IMR-90 (cell line): ENCODE measurements around the gene CPNE6.

Source experiments
- CEBPB ChIP-seq: IDR thresholded peaks from 2 replicates; pipeline ENCODE4 v1.6.1; 2012; ENCODE audit warnings: low read depth, low read length, improper control_type of control experiment
- FOS ChIP-seq: fragments of 150-350 bp; IDR thresholded peaks from 2 replicates; pipeline ENCODE4 v1.6.1; 2016; ENCODE audit warnings: low read depth, low read length
- TF ChIP-seq, protein P1 (sequence below): fragments of 150-350 bp; IDR thresholded peaks from 2 replicates; pipeline ENCODE4 v1.6.1; 2016; ENCODE audit warnings: low read depth, mild to moderate bottlenecking, low read length, moderate library complexity, borderline replicate concordance

DNA sequence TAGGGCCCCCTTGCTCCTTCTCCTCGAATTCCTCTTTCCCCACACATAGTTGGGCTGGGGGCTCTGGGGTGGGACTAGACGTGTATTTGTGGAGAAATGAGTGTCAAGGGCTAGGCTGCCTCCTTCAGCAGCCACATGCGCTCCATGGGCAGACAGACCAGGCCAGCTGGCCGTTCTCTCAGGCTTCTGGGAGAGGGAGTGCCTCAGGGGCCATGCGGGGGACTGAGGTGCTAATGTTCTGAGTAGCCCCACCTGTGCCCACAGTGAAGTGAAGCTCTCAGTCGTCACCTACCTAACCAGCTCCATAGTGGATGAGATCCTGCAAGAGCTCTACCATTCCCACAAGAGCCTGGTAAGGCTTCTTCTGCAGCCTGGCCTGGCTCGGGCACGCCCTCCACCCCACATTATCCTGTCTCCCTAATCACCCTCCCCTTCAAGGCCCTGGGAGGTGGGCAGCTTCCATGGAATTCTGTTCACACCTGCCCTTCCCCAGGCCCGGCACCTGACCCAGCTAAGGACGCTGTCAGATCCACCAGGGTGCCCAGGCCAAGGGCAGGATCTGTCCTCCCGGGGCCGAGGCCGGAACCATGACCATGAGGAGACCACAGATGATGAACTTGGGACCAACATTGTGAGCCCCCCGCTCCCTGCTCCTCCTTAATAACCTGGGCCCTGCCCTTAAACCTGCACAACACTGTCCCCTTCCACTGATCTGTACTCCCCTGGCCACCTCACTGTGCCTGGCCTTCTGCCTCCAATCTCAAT, 9.0 kb upstream of the CPNE6 start:
- no peak for TF ChIP-seq CEBPB
- TF ChIP-seq FOS = no peak
- TF ChIP-seq, protein P1, sequence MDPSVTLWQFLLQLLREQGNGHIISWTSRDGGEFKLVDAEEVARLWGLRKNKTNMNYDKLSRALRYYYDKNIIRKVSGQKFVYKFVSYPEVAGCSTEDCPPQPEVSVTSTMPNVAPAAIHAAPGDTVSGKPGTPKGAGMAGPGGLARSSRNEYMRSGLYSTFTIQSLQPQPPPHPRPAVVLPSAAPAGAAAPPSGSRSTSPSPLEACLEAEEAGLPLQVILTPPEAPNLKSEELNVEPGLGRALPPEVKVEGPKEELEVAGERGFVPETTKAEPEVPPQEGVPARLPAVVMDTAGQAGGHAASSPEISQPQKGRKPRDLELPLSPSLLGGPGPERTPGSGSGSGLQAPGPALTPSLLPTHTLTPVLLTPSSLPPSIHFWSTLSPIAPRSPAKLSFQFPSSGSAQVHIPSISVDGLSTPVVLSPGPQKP = no peak
